Skeletal muscle cell (primary cell): ENCODE data around the gene KCNK1.
A peak's percentile ranks its signal among the peaks of the same experiment; 100 is the strongest.
"Not testable (repeated sequence)": the region's sequence is repeated elsewhere in the genome, so short reads cannot be mapped to it uniquely, and the experiment has no call there.

ENCODE experiments used
- DNase-seq: peaks from one replicate; pipeline ENCODE4 v3.0.0-alpha.2; 2010; ENCODE audit warnings: low read depth
- H3K4me3 ChIP-seq: 2 replicates; pipeline ENCODE4 v1.5.1; 2011; ENCODE audit warnings: low read depth, mild to moderate bottlenecking, control low read depth, low read length, moderate library complexity

The KCNK1 gene

GRCh38 chr1:233662575-233663304 lies 48.8 kb downstream of the KCNK1 start:
- no peak overlapping the region for H3K4me3 ChIP-seq
- DNase-seq: no peak

- DNase-seq: no peak
- H3K4me3 ChIP-seq: no peak overlapping the region
Observed at GRCh38 chr1:233664253-233664652, 50.3 kb downstream of the KCNK1 start.

- no peak overlapping the region for H3K4me3 ChIP-seq
- no peak for DNase-seq
Observed at GRCh38 chr1:233664804-233665574, 51.1 kb downstream of the KCNK1 start.

- H3K4me3 ChIP-seq: no peak overlapping the region
- no peak for DNase-seq
Observed at GRCh38 chr1:233665575-233666270, 51.8 kb downstream of the KCNK1 start.

- no peak overlapping the region for H3K4me3 ChIP-seq
- DNase-seq: no peak
Observed at GRCh38 chr1:233667741-233668140, 53.8 kb downstream of the KCNK1 start.

GRCh38 chr1:233668146-233668724 lies 54.3 kb downstream of the KCNK1 start:
- H3K4me3 ChIP-seq: no peak overlapping the region
- peak; percentile 4 for DNase-seq

- peak; percentile 7 for DNase-seq
- H3K4me3 ChIP-seq: no peak overlapping the region
Observed at GRCh38 chr1:233668725-233669294, 54.9 kb downstream of the KCNK1 start.

GRCh38 chr1:233670363-233670762 lies 56.5 kb downstream of the KCNK1 start:
- H3K4me3 ChIP-seq: not testable (repeated sequence)

GRCh38 chr1:233671286-233671685 lies 57.4 kb downstream of the KCNK1 start:
- no peak overlapping the region for H3K4me3 ChIP-seq
- no peak for DNase-seq

More at GRCh38 chr1:233670363-233670762, 56.5 kb downstream of the KCNK1 start:
- DNase-seq: not testable (repeated sequence)

- DNase-seq: no peak
Observed at GRCh38 chr1:233672732-233673131, 58.8 kb downstream of the KCNK1 start.

GRCh38 chr1:233673261-233673946 lies 59.5 kb downstream of the KCNK1 start:
- DNase-seq: no peak
- no peak overlapping the region for H3K4me3 ChIP-seq

More at GRCh38 chr1:233672732-233673131, 58.8 kb downstream of the KCNK1 start:
- no peak overlapping the region for H3K4me3 ChIP-seq

GRCh38 chr1:233673947-233674431 lies 60.1 kb downstream of the KCNK1 start:
- DNase-seq: no peak
- no peak overlapping the region for H3K4me3 ChIP-seq

GRCh38 chr1:233675446-233675845 lies 61.5 kb downstream of the KCNK1 start:
- no peak for DNase-seq
- H3K4me3 ChIP-seq: no peak overlapping the region

- no peak for DNase-seq
Observed at GRCh38 chr1:233675893-233676292, 62.0 kb downstream of the KCNK1 start.

GRCh38 chr1:233677690-233678354 lies 63.9 kb downstream of the KCNK1 start:
- H3K4me3 ChIP-seq: no peak overlapping the region
- DNase-seq: no peak

More at GRCh38 chr1:233675893-233676292, 62.0 kb downstream of the KCNK1 start:
- H3K4me3 ChIP-seq: no peak overlapping the region

GRCh38 chr1:233679030-233679429 lies 65.1 kb downstream of the KCNK1 start:
- H3K4me3 ChIP-seq: no peak overlapping the region
- DNase-seq: no peak

- no peak overlapping the region for H3K4me3 ChIP-seq
- DNase-seq: no peak
Observed at GRCh38 chr1:233679591-233680373, 65.9 kb downstream of the KCNK1 start.
